Fibroblast of villous mesenchyme (primary cell): ENCODE data around the gene VDAC1. TPM values are rescaled to one million over a fixed set of nuclear protein-coding genes. Genes with fewer than 3 reads are reported as not detected.

Experiments
- DNase-seq: peaks from one replicate; pipeline ENCODE4 v3.0.0-alpha.2; 2010; ENCODE audit warnings: low read depth
- H3K4me3 ChIP-seq: 2 replicates; pipeline ENCODE4 v1.5.1; 2011; ENCODE audit warnings: low read depth, mild to moderate bottlenecking, low read length
- CTCF ChIP-seq: IDR thresholded peaks from 2 replicates; pipeline ENCODE4 v1.5.1; 2012; ENCODE audit warnings: low read depth, mild to moderate bottlenecking, low read length; ENCODE audit not compliant: insufficient read depth
- total RNA-seq: library from RNA; depleted of rRNA; stranded (reverse); fragments of >200 nt; gene quantifications from 2 replicates; pipeline ENCODE4 v1.2.3, GENCODE V29; 2012

Gene VDAC1
- total RNA-seq, 1 donor: 350 TPM

GRCh38 chr5:134046801-134047686 is 42.3 kb upstream of the VDAC1 start:
- no peak for DNase-seq
- H3K4me3 ChIP-seq: no peak overlapping the region
- TF ChIP-seq CTCF: no peak

- TF ChIP-seq CTCF: no peak
- DNase-seq: no peak
- H3K4me3 ChIP-seq: no peak overlapping the region
Observed at GRCh38 chr5:134046330-134046729, 41.6 kb upstream of the VDAC1 start.

GRCh38 chr5:134043793-134044792 is 39.3 kb upstream of the VDAC1 start:
- DNase-seq: no peak
- H3K4me3 ChIP-seq: no peak overlapping the region
- no peak for TF ChIP-seq CTCF

GRCh38 chr5:134041570-134042411 is 37.0 kb upstream of the VDAC1 start:
- TF ChIP-seq CTCF: no peak
- no peak for DNase-seq
- no peak overlapping the region for H3K4me3 ChIP-seq

GRCh38 chr5:134038138-134038537 is 33.4 kb upstream of the VDAC1 start:
- H3K4me3 ChIP-seq: no peak overlapping the region
- no peak for TF ChIP-seq CTCF
- DNase-seq: no peak

- DNase-seq: no peak
- TF ChIP-seq CTCF: no peak
- H3K4me3 ChIP-seq: no peak overlapping the region
Observed at GRCh38 chr5:134037160-134037559, 32.4 kb upstream of the VDAC1 start.
